ENCODE measurements around the gene CDKL5.

DNA sequence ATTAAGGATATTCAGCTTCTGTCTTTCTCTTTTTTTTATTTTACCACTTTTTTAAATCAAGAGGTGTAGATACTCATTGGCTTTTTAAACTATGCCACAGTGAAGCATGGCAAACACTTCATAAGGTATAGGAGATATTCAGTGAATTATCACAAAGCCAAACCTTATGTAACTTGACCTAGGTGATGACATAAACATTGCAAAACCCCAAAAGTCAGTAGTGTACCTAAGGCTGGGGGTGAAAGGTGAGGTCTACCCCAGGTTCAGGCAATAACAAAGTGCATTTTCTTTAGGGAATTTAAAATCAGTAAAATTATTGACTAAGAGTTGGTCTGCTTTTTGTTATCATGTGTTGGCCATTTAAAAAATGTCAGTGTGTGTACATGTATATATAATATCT, 39.1 kb downstream of the CDKL5 start:
- no peak for TF ChIP-seq EZH2 (IDR thresholded peaks at IDR 0.05; ENCODE audit: borderline replicate concordance, insufficient read depth, low read depth, low read length, poor library complexity, severe bottlenecking)
- TF ChIP-seq, protein P1, sequence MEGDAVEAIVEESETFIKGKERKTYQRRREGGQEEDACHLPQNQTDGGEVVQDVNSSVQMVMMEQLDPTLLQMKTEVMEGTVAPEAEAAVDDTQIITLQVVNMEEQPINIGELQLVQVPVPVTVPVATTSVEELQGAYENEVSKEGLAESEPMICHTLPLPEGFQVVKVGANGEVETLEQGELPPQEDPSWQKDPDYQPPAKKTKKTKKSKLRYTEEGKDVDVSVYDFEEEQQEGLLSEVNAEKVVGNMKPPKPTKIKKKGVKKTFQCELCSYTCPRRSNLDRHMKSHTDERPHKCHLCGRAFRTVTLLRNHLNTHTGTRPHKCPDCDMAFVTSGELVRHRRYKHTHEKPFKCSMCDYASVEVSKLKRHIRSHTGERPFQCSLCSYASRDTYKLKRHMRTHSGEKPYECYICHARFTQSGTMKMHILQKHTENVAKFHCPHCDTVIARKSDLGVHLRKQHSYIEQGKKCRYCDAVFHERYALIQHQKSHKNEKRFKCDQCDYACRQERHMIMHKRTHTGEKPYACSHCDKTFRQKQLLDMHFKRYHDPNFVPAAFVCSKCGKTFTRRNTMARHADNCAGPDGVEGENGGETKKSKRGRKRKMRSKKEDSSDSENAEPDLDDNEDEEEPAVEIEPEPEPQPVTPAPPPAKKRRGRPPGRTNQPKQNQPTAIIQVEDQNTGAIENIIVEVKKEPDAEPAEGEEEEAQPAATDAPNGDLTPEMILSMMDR (IDR thresholded peaks at IDR 0.05), result no peak

Data from B cell (primary cell).